CD4-positive, alpha-beta T cell treated with Interleukin-15 for 4 hours (primary cell): Measurements from ENCODE around the gene RAPSN.

ENCODE experiments used
- DNase-seq: peaks from one replicate; pipeline ENCODE4 v3.0.0-alpha.2; 2020; ENCODE audit warnings: low spot score

RAPSN gene

DNA sequence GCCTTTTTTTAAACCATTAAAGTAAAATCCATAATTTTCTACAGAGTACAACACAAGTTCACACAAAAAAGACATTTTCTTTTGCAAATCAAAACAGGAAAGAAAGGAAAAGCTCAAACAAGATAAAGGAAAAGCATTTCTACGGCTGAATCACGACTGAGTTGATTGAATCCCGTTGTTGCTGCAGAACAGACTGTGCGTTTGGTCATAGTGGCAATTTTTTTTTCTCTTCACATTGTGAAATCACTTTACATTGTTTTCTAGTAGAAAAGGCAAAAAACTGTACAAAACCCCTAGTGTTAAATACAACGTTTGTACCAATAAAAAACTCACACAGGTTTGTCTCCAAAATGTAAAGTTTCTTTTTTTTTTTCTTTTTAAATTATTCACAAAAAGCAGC is 17.3 kb upstream of the RAPSN start:
- no peak for DNase-seq

DNA sequence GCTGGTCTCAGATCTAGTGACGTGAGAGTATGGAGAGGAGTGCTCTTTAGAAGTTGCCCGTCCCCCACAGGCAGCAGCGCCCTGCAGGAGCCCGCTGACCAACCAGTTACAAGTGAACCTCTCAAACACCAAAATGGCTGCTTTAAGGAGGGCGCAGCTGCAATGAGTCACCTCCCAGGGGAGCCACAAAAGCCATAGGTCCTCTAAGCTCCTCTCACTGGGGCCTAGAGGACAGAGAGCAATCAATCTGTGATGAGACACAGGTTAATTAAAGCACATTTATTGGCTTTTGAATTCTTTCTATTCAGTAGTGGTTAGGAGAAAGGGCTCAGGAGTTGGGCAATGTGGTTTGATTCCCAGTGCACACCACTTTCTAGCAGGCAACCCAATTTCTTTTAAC is 15.5 kb upstream of the RAPSN start:
- DNase-seq: no peak

DNA sequence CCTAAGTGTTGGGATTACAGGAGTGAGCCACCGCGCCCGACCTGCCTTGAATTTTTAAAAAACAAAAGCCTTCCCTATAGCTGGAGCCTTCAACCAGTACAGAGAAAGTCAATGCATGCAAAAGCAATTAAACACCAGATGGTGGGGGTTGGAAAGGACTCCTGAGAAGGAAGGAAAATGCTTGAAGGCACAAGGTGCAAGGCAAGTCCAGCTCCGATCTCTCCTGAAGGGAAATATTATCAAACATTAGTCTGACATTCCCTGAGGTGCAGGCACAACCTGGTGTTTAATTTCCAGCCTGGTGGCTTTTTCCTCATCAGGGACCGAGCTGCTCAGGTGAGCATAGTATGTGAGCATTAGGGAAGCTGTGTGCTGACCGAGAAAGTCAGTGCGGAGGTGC is 12.9 kb upstream of the RAPSN start:
- no peak for DNase-seq

DNA sequence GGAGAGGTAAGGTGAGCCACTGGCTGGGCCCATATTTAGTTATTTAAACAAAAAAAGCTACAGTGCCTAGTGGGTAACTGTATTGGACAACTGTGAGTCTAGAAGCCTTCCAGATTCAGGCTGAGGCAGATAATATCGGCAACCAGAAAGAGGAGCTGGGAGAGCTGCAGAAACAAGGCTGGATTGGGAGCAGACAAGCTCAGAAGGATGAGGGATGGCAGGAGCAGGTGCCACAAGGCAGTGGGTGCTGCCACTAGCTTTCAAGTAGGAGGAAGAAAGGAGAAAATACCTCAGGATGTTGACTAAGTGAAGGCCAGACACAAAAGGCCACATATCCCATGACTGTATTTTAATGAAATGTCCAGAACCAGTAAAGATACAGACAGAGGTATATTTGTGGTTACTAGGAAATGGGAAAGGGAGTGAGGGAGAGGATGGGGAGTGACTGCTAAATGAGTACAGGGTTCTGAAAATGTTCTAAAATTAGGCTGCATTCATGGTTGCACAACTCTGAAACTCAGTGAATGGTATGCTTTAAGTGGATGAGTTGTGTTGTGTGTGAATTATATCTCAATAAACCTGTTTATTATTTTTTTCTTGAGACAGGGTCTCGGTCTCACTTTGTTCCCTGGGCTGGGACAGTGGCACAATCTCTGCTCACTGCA is 11.8 kb upstream of the RAPSN start:
- DNase-seq: no peak

DNA sequence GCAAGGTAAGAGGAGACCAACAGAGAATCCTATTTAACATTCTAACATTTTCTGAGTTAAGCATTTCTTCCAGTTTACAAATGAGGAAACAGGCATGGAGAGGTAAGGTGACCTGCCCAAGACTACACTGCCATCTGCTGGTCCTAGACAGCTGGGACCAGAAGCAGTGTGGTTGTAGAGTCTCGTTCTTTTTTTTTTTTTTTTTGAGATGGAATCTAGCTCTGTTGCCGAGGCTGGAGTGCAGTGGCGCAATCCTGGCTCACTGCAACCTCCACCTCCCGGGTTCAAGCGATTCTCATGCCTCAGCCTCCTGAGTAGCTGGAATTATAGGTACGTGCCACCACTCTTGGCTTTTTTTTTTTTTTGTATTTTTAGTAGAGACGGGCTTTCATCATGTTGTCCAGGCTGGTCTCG is 5.3 kb upstream of the RAPSN start:
- peak; percentile 72 for DNase-seq

DNA sequence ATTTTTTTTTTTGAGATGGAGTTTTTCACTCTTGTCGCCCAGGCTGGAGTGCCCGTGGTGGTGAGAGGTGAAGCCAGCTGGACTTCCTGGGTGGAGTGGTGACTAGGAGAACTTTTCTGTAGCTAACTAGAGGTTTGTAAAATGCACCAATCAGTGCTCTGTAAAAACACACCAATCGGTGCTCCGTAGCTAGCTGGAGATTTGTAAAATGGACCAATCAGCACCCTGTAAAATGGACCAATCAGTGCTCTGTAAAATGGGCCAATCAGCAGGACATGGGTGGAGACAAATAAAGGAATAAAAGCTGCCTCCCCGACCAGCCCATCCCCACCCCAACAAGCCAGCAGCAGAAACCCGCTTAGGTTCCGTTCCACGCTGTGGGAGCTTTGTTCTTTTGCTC is 4.4 kb upstream of the RAPSN start:
- no peak for DNase-seq

DNA sequence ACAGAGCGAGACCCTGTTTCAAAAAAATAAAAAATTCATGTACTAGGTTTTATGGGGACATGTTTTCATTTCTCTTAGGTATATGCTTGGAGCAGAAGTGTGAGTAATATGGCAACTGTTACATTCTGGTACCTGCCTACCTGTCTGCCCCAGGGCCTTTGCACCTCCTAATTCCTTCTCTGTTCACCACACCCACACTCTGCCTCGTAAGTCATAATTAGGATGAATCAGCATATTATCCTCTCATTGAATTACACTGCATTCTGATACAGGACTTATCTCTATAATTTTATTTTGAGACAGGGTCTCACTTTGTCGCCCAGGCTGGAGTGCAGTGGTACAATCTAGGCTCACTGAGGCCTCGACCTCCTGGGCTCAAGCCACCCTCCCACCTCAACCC is 3.1 kb upstream of the RAPSN start:
- DNase-seq: no peak

DNA sequence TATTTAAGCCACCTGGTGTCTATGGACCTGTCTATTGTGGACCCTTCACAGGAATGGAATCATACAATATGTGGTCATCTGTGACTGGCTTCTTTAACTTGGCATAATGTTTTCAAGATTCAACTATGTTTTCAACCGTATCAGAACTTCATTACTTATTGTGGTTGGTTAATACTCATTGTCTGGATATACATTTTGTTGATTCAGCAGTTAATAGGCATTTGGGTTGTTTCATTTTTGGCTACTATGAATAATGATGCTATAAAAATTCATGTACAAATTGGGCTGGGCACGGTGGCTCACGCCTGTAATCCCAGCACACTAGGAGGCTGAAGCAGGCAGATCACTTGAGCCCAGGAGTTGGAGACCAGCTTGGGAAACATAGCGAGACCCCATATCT is 2.5 kb upstream of the RAPSN start:
- DNase-seq: no peak

DNA sequence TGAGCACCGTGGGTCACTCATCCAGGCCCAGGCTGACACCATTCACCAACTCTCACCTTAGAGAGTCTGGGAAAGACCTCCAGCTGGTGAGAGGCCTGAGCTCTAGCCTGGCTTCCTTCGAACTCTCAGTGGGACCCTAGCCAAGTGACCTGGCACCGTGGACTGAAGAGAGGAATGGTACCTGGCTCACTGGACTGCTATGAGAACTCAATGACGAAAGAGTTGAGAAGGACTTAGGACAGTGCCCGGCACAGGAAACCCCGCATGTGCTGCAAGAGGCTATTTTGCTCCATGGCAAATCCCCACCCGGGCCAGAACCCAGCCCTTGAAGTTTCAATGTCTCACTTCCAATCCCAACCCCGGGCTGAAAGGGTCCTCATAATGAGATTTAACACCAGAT is 605 bp upstream of the RAPSN start:
- DNase-seq: no peak

DNA sequence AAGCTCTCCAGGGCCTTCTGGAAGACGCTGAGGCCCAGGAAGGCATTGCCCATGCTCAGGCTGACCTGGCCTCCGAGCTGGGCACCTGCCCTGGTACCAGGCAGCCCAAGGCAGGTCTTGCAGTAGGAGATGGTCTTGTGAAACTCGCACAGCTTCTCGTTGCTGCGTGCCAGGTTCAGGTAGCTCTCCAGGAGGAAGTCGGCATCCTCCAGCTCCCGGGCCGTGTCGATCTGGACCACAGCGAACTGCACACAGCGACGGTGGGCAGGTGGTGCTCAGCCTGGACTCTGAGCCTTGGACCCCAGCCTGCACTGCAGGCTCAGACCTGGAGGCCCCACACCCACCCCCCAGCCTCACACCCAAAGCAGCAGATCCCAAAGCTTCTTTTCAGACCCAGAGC is 1.0 kb downstream of the RAPSN start:
- DNase-seq: no peak

DNA sequence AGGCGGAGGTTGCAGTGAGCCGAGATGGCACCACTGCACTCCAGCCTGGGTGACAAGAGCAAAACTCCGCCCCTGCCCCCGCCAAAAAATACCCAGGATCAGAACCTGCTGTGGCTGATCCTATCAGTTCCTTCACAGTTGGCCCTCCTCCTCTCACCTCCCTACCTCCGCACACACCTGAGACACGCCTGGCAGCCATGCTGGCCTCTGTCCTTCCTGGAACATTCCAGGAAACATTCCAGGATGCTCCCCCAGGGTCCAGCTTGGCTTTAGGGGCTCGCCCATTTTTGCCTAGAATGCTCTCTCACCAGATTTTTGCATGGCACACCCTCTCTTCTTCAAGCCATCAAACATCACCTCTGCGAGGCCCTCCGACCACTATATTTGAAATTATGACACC is 2.1 kb downstream of the RAPSN start:
- DNase-seq: no peak

DNA sequence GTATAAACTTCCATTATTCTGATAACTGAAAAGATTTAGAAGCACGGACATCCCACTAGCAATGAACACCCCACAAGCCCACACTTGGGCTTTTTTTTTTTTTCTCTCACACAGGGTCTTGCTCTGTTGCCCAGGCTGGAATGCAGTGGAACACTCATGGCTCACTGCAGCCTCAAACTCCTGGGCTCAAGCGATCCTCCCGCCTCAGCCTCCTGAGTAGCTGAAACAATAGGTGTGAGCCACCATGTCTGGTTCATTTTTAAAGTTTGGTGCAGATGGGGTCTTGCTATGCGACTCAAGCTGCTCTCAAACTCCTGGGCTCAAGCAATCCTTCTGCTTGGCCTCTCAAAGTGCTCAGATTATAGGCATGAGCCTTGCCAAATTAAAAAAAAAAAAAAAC is 3.1 kb downstream of the RAPSN start:
- no peak for DNase-seq

DNA sequence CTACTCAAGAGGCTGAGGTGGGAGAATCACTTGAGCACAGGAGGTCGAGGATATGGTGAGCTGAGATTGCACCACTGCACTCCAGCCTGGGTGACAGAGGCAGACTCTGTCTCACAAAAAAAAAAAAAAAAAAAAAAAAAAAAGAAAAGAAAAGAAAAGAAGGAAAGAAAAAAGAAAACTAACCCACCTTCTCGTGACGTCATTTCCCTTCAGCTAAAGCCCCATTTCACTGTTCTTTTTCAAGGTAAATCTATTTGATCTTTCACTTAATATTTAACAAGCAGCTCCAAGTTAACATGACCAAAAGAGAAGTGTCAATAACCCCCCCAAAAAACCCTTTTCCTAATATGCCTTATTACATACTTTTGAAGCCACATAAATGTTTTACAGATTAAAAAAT is 5.1 kb downstream of the RAPSN start:
- DNase-seq: no peak

DNA sequence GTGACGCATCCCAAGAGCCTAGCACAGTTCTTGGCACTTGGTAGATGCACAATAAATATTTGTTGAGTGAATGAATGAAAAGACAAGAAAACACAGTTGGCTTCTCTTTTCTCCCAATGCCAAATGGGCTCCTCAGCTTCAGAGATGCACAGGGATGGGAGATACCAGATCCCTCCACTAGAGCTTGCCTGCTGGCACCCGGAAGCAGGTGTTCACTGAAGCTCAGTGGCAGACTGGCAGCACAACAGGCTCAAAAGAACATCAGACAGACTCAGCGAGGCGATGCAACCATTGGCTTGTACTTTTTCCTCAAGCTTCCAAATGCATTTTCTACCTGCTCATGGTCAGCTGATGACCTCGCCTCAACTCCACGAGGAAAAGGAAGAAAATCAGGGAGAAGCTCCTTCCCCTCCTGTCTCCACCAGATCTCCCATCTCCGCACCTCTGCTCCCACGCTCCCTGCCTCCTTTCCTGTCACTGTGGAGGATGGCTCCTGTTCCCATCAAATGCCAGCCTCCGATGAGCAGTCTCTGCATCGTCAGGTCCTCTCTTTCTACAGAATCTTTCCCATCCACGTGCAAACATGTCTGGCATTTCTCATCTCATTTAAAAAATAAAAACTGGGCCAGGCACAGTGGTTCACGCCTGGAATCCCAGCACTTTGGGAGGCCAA is 5.8 kb downstream of the RAPSN start:
- DNase-seq: no peak

DNA sequence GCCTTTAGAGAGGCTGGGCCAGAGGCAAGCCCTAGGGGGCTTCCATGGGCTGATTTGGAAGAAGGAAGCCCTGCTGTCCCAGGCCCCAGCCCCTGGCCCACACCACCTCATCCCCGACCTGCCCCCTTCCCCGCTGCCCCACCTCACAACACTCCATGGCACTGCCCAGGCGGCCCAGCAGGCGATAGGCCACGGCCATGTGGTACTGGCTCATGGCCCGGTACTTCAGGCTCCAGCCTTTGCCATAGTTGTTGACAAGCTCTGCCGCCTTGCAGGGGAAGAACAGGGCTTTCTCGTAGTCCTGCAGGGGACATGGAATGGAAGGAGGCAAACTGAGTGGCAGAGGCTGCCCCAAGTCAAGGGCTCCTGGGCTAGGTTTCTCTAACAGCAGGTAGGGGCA is 6.4 kb downstream of the RAPSN start:
- no peak for DNase-seq

DNA sequence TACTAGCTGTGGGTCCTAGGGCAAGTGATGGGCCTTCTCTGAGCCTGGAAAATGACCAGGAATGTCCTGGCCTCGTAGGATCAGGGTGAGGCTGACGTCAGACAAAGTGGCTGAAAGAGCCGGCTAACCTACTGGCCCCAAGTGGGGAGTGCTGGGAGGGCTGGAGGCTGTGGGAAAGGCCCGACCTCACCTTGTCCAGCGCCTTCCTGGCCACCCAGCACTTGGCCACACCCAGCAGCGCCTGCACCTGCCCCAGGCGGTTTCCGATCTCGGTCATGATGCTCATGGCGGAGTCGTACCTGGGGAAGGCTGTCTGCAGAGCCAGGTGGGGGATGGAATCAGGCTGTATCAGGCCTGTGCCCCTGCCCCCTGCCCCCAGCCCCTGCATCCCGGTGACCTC is 7.5 kb downstream of the RAPSN start:
- DNase-seq: no peak

DNA sequence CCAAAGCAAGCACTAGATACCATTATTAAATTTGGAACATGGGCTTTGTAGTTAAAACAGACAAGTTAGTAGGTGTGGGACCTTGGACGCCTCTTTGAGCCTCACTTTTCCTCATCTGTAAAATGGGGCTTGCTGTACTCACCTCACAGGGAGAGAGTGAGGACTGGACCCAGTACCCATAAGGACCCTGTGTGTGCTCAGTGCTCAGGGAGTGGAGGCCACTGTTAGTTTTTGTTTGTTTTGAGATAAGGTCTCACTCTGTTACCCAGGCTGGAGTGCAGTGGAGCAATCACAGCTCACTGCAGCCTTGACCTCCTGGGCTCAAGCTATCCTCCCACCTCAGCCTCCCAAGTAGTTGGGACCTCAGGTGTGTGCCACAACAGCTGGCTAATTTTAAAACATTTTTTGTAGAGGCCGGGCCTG is 8.9 kb downstream of the RAPSN start:
- no peak for DNase-seq

DNA sequence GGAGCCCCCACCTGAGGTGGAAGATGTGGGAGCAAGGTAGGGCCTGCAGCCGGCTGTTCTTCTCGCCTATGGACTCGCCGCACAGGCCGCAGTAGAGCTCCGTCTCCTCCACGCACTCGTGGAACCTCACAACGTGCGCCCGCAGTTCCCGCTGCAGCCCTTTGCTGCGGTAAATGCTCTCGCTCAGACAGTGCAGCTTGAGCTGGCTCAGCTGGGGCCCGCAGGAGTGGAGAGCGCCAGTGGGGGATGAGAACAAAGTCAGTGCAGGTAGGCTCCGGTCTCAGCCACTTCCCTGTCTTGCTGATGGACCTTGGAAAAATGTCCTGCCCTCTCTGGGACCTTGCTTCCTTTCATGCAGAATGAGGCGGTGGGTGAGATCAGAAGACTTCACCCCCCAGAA is 10.2 kb downstream of the RAPSN start:
- no peak for DNase-seq

DNA sequence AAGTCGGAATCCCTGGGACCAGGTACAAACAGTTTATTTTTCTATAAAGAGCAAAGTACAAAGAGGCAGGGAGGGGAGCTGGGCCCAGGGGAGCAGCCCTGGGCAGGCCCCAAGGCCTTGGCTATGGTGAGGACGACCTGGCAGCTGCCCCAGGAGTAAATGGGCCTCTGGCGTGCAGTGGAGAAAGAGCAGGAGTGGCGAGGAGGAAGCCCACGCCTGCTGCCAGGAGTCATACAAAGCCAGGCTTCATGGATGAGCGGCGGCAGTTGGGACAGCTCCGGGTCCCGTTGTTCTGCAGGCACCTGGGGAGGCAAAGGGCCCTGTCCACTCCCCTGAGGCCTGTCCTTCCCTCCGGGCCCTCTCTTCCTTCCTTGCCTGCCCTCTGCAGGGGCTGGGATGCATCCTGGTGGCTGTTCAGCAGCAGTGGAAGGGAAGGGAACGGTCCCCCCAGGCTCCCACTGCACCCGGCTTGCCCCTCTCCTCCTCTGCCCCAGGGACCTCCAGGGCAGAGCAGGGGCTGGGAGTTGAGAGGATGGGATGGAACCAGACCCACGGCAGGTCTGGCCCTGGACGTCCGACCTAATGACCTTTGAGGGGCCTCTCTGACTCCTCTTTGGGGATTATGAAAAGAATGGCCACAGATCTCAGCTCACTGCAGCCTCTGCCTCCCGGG is 11.1 kb downstream of the RAPSN start:
- DNase-seq: no peak

DNA sequence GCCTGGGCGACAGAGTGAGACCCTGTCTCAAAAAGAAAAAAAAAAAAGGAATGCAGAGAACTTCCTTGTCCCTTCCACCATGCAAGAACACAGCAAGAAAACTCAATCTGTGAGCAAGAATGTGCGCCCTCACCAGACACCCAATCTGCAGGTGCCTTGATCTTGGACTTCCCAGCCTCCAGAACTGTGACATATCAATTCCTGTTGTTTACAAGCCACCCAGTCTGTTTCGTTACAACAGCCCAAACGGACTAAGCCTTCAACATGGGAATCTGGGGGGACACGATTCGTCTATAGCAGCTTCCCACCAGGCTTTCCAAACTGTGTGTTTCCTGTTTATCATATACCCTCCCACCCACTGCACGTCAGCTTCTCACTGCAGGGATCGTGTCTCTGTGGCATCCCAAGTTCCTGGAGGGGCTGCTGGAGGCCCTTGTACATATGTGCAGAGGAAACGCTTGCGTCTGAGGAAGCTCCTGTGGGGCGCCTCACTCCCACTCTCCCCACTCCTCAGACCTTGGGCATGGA is 11.7 kb downstream of the RAPSN start:
- no peak for DNase-seq

DNA sequence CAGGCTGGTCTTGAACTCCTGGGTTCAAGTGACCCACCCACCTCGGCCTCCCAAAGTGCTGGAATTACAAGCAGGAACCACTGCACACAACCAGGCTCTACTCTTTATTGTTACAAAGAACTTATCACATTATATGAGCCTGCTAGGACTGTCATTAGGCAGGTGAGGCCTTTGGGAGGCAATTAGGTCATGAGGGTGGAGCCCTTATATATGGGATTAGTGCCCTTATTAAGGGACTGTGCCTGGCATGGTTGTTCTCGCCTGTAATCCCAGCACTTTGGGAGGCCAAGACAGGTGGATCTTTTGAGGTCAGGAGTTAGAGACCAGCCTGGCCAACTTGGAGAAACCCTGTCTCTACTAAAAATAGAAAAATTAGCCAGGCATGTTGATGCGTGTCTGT is 12.2 kb downstream of the RAPSN start:
- DNase-seq: no peak

DNA sequence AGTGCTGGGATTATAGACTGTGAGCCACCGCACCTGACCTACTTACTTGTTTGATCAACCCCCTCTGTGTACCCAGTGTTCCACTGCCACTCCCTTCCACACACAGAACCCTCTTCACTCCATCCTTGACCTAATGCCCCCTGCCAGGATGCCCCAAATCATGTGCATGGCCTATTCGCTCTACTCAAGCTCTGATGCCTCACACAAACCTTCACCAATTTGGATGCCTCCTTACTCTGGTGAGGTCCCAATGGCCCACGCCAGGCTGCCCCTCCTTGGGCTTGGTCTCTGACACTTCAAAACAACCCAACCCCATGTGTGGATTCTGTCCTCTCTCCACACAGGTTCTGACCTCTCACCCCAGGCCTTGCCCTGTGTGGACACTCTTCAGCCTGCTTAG is 13.2 kb downstream of the RAPSN start:
- no peak for DNase-seq

DNA sequence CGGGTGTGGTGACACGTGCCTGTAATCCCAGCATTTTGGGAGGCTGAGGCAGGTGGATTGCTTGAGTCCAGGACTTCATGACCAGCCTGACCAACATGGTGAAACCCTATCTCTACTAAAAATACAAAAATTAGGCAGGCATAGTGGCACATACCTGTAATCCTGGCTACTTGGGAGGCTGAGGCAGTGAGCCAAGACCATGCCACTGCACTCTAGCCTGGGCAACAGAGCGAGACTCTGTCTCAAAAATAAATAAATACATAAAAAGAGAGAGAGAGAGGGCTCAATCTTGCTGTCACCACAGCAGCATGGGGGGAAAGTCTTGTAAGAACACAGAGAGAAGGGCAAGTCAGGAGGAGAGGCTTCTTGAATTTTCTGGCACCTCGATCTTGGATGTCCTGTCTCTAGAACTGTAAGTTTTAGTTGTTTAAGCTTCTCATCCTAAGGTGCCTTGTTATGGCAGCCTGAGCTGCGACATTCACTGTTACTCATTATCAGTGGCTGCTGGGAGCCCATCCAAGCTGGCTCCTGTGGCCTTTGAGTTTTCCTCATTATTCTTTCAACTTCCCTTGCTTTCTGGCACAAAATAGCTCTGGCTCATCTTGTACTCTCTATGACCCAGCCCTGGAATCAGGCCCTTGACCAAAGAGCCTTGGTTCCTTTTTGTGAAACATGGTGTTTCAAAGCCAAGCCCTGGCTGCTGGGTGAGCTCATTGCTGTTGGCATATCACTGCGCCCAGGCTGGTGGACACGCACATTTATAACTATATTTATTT is 14.7 kb downstream of the RAPSN start:
- no peak for DNase-seq
